H9 (cell line): Measurements from ENCODE around the gene DPYD. TPM values are rescaled to one million over a fixed set of nuclear protein-coding genes. Genes with fewer than 3 reads are reported as not detected.

Experiments used
- DNase-seq: peaks from one replicate; pipeline ENCODE4 v3.0.0-alpha.2; 2017
- H2AFZ ChIP-seq: one replicate; pipeline ENCODE4 v1.6.1; 2013; ENCODE audit warnings: mild to moderate bottlenecking, low read length, control low read depth, moderate library complexity
- H2AK5ac ChIP-seq: 2 replicates; pipeline ENCODE4 v1.6.1; 2013; ENCODE audit warnings: low read length, control low read depth, mixed read lengths; ENCODE audit not compliant: insufficient read length
- H2BK120ac ChIP-seq: one replicate; pipeline ENCODE4 v1.6.1; 2013; ENCODE audit warnings: low read depth, mild to moderate bottlenecking, low read length, control low read depth, inconsistent platforms; ENCODE audit not compliant: poor library complexity, severe bottlenecking
- H2BK12ac ChIP-seq: 2 replicates; pipeline ENCODE4 v1.6.1; 2013; ENCODE audit warnings: low read length, control low read depth, mixed read lengths, low read depth; ENCODE audit not compliant: insufficient read length
- H2BK15ac ChIP-seq: 2 replicates; pipeline ENCODE4 v1.6.1; 2013; ENCODE audit warnings: low read depth, low read length, control low read depth
- H2BK20ac ChIP-seq: one replicate; pipeline ENCODE4 v1.6.1; 2013; ENCODE audit warnings: low read depth, mild to moderate bottlenecking, low read length, control low read depth, inconsistent platforms; ENCODE audit not compliant: poor library complexity, severe bottlenecking
- H2BK5ac ChIP-seq: 2 replicates; pipeline ENCODE4 v1.6.1; 2013; ENCODE audit warnings: low read length, control low read depth, mixed read lengths; ENCODE audit not compliant: insufficient read length
- H3K14ac ChIP-seq: 2 replicates; pipeline ENCODE4 v1.6.1; 2013; ENCODE audit warnings: low read length, control low read depth; ENCODE audit not compliant: insufficient read depth
- H3K18ac ChIP-seq: 2 replicates; pipeline ENCODE4 v1.6.1; 2013; ENCODE audit warnings: low read depth, mild to moderate bottlenecking, mixed read lengths, low read length, control low read depth; ENCODE audit not compliant: insufficient read length
- H3K23ac ChIP-seq: 2 replicates; pipeline ENCODE4 v1.6.1; 2013; ENCODE audit warnings: low read length, control low read depth, mixed read lengths, low read depth; ENCODE audit not compliant: insufficient read length
- H3K23me2 ChIP-seq: 2 replicates; pipeline ENCODE4 v1.6.1; 2013; ENCODE audit warnings: low read depth, mild to moderate bottlenecking, mixed read lengths, low read length, control low read depth; ENCODE audit not compliant: insufficient read length, poor library complexity, severe bottlenecking
- H3K27ac ChIP-seq: 2 replicates; pipeline ENCODE4 v1.5.1; 2013; ENCODE audit warnings: low read length, control low read depth, mixed read lengths, low read depth; ENCODE audit not compliant: insufficient read length
- H3K27me3 ChIP-seq: 2 replicates; pipeline ENCODE4 v1.6.1; 2013; ENCODE audit warnings: low read length, control low read depth, inconsistent platforms; ENCODE audit not compliant: insufficient read depth
- H3K4ac ChIP-seq: 2 replicates; pipeline ENCODE4 v1.6.1; 2013; ENCODE audit warnings: low read depth, mild to moderate bottlenecking, control low read depth, inconsistent platforms, low read length, moderate library complexity
- H3K4me1 ChIP-seq: 2 replicates; pipeline ENCODE4 v1.6.1; 2013; ENCODE audit warnings: low read length, control low read depth, inconsistent platforms; ENCODE audit not compliant: insufficient read depth
- H3K4me2 ChIP-seq: 2 replicates; pipeline ENCODE4 v1.6.1; 2013; ENCODE audit warnings: low read length, control low read depth, mixed read lengths; ENCODE audit not compliant: insufficient read length, insufficient read depth
- H3K56ac ChIP-seq: 2 replicates; pipeline ENCODE4 v1.6.1; 2013; ENCODE audit warnings: low read depth, mild to moderate bottlenecking, mixed read lengths, low read length, control low read depth; ENCODE audit not compliant: insufficient read length
- H3K79me1 ChIP-seq: 2 replicates; pipeline ENCODE4 v1.6.1; 2013; ENCODE audit warnings: low read depth, mild to moderate bottlenecking, moderate library complexity, low read length, control low read depth, inconsistent platforms; ENCODE audit not compliant: insufficient read depth, poor library complexity, severe bottlenecking
- H3K79me2 ChIP-seq: 2 replicates; pipeline ENCODE4 v1.6.1; 2013; ENCODE audit warnings: low read length, control low read depth, inconsistent platforms; ENCODE audit not compliant: insufficient read depth
- H3K9ac ChIP-seq: 2 replicates; pipeline ENCODE4 v1.6.1; 2013; ENCODE audit warnings: low read length, control low read depth, mixed read lengths; ENCODE audit not compliant: insufficient read length; ENCODE audit errors: extremely low read depth
- H3K9me3 ChIP-seq: one replicate; pipeline ENCODE4 v1.6.1; 2013; ENCODE audit warnings: low read depth, low read length, inconsistent platforms; ENCODE audit not compliant: control insufficient read depth
- H3T11ph ChIP-seq: one replicate; pipeline ENCODE4 v1.6.1; 2013; ENCODE audit warnings: mild to moderate bottlenecking, low read length, control low read depth, inconsistent platforms
- H4K20me1 ChIP-seq: one replicate; pipeline ENCODE4 v1.6.1; 2013; ENCODE audit not compliant: control insufficient read depth, insufficient read length, insufficient read depth
- H4K5ac ChIP-seq: 2 replicates; pipeline ENCODE4 v1.6.1; 2013; ENCODE audit warnings: low read depth, mild to moderate bottlenecking, mixed read lengths, low read length, control low read depth; ENCODE audit not compliant: insufficient read length
- H4K8ac ChIP-seq: replicated peaks from 2 replicates; pipeline ENCODE4 v1.6.1; 2013; ENCODE audit warnings: low read length, control low read depth, mixed read lengths, low read depth; ENCODE audit not compliant: insufficient read length
- H4K91ac ChIP-seq: 2 replicates; pipeline ENCODE4 v1.6.1; 2013; ENCODE audit warnings: low read depth, mild to moderate bottlenecking, moderate library complexity, mixed read lengths, low read length, control low read depth; ENCODE audit not compliant: insufficient read length
- H3K27ac Mint-ChIP-seq, 3 experiments: 2 replicates in 2 of 3; 3 replicates in 1 of 3; pipeline ENCODE4 v1.8.0; 2020 to 2021; ENCODE audit warnings: mixed read lengths in 3 of 3, mild to moderate bottlenecking in 1 of 3, moderate library complexity in 1 of 3
- H3K27me3 Mint-ChIP-seq: 2 replicates; pipeline ENCODE4 v1.8.0; 2021; ENCODE audit warnings: low read depth, mild to moderate bottlenecking, moderate library complexity, mixed read lengths
- H3K36me3 Mint-ChIP-seq, 3 experiments: 2 replicates in 2 of 3; 3 replicates in 1 of 3; pipeline ENCODE4 v1.8.0; 2020 to 2021; ENCODE audit warnings: low read depth in 3 of 3, mixed read lengths in 3 of 3; ENCODE audit not compliant: insufficient read depth in 1 of 3
- H3K4me1 Mint-ChIP-seq, 2 experiments: 2 replicates each; pipeline ENCODE4 v1.8.0; 2020; ENCODE audit warnings: mixed read lengths in 2 of 2
- H3K4me3 Mint-ChIP-seq, 2 experiments: 2 replicates in 1 of 2; 3 replicates in 1 of 2; pipeline ENCODE4 v1.8.0; 2020 to 2021; ENCODE audit warnings: mild to moderate bottlenecking in 2 of 2, mixed read lengths in 2 of 2, moderate library complexity in 1 of 2
- H3K9me3 Mint-ChIP-seq, 2 experiments: 2 replicates in 1 of 2; 3 replicates in 1 of 2; pipeline ENCODE4 v1.8.0; 2020; ENCODE audit warnings: mild to moderate bottlenecking in 2 of 2, mixed read lengths in 2 of 2, moderate library complexity in 1 of 2
- CTCF ChIP-seq: fragments of 200-600 bp; sonication (generic); conservative IDR thresholded peaks from 3 replicates; pipeline ENCODE4 v1.8.0; 2021; ENCODE audit warnings: antibody characterized with exemption, mild to moderate bottlenecking
- WGBS: extraction: QIAGEN DNeasy Blood & Tissue Kit; methylation state at CpG from one replicate; pipeline ENCODE4 v1.1.7; 2013; ENCODE audit warnings: missing lambda C conversion rate, low lambda C conversion rate, mixed read lengths; ENCODE audit not compliant: insufficient read length; ENCODE audit errors: extremely low coverage; 5-methylcytosine and 5-hydroxymethylcytosine counted together
- total RNA-seq: library from RNA; stranded (reverse); gene quantifications from 2 replicates; pipeline ENCODE4 v1.2.1, GENCODE V29; 2021

Gene DPYD
- total RNA-seq, 1 experiment from 2014 or later = 0.37 TPM

GRCh38 chr1:97538113-97538512 is 382.7 kb downstream of the DPYD start:
- no peaks in the 10 kb centered on the region for H3K9me3 Mint-ChIP-seq
- Histone ChIP-seq H4K20me1 (no peaks in the 10 kb centered on the region), H3K9ac (no peak overlapping the region), H3K27ac (no peak overlapping the region), H3K4ac (no peak overlapping the region), H3K23ac (no peak overlapping the region), H3K18ac (no peak overlapping the region), H3K23me2 (no peaks in the 10 kb centered on the region), H3K79me2 (no peaks in the 10 kb centered on the region), H2BK120ac (no peak overlapping the region), H2AFZ (no peak overlapping the region), H2BK5ac (no peak overlapping the region), H4K5ac (no peak overlapping the region), H2BK15ac (no peak overlapping the region), H3K79me1 (no peaks in the 10 kb centered on the region), H2BK20ac (no peak overlapping the region), H2BK12ac (no peak overlapping the region), H3K9me3 (no peaks in the 10 kb centered on the region), H3K27me3 (no peaks in the 10 kb centered on the region), H3K4me2 (no peak overlapping the region), H2AK5ac (no peak overlapping the region), H3K4me1 (no peaks in the 10 kb centered on the region), H4K91ac (no peak overlapping the region), H4K8ac (no peak overlapping the region), H3T11ph (no peak overlapping the region), H3K56ac (no peak overlapping the region), H3K14ac (no peak overlapping the region)
- H3K4me3 Mint-ChIP-seq = no peak overlapping the region
- no peak overlapping the region for H3K27ac Mint-ChIP-seq
- no peaks in the 10 kb centered on the region for H3K27me3 Mint-ChIP-seq
- no peaks in the 10 kb centered on the region for H3K36me3 Mint-ChIP-seq
- no peak for TF ChIP-seq CTCF
- no peak for DNase-seq
- no peaks in the 10 kb centered on the region; a peak in 1 of 4 replicates for H3K4me1 Mint-ChIP-seq
- no CpG with 5 or more reads among the region's 2 CpGs for WGBS
